Common myeloid progenitor, CD34-positive (primary cell): ENCODE data around the gene AUTS2.

Source experiments
- CTCF ChIA-PET: fragments of 350-600 bp; sonication (Branson Sonifier 250); formaldehyde crosslinking; loops from one replicate; lab custom pipeline; 2021; ENCODE audit warnings: antibody characterized with exemption; lab: Charles Lee
- POLR2A ChIA-PET: fragments of 350-600 bp; sonication (Branson Sonifier 250); formaldehyde crosslinking; loops from one replicate; lab custom pipeline; 2021; ENCODE audit warnings: antibody characterized with exemption; lab: Charles Lee
- DNase-seq, 3 donors: peaks; one replicate each; pipeline versions ENCODE4 v3.0.0 to v3.0.0-alpha.2; 2013
- H3K27ac ChIP-seq, 2 experiments: 1 replicate in 1 of 2; 2 replicates in 1 of 2; pipeline ENCODE4 v1.7.0; 2013; ENCODE audit warnings: inconsistent platforms in 2 of 2, low read length in 2 of 2, mild to moderate bottlenecking in 2 of 2, low read depth in 1 of 2, moderate library complexity in 1 of 2; ENCODE audit not compliant: severe bottlenecking in 2 of 2, insufficient read depth in 1 of 2, poor library complexity in 1 of 2
- H3K27me3 ChIP-seq, 5 experiments: replicated peaks in 2 of 5; 1 replicate in 3 of 5; 2 replicates in 2 of 5; pipeline versions ENCODE4 v1.6.1 to v1.7.0; 2013; ENCODE audit warnings: low read length in 4 of 5, mild to moderate bottlenecking in 2 of 5, moderate library complexity in 2 of 5, inconsistent platforms in 1 of 5; ENCODE audit not compliant: insufficient read depth in 5 of 5, control insufficient read depth in 4 of 5
- H3K36me3 ChIP-seq, 4 experiments: 1 replicate in 2 of 4; 2 replicates in 2 of 4; pipeline versions ENCODE4 v1.6.1 to v1.7.0; 2013; ENCODE audit warnings: low read length in 3 of 4, control low read depth in 1 of 4, mild to moderate bottlenecking in 1 of 4; ENCODE audit not compliant: control insufficient read depth in 4 of 4, insufficient read depth in 4 of 4
- H3K4me1 ChIP-seq, 4 experiments: 1 replicate in 3 of 4; 2 replicates in 1 of 4; pipeline versions ENCODE4 v1.6.1 to v1.7.1; 2013; ENCODE audit warnings: low read length in 3 of 4, mild to moderate bottlenecking in 3 of 4, control low read depth in 1 of 4, inconsistent platforms in 1 of 4, moderate library complexity in 1 of 4; ENCODE audit not compliant: control insufficient read depth in 4 of 4, insufficient read depth in 4 of 4; ENCODE audit errors: control extremely low read depth in 1 of 4
- H3K4me3 ChIP-seq, 7 experiments: 1 replicate in 4 of 7; 2 replicates in 3 of 7; pipeline versions ENCODE4 v1.5.1 to v1.7.0; 2013; ENCODE audit warnings: mild to moderate bottlenecking in 7 of 7, low read length in 6 of 7, moderate library complexity in 6 of 7, inconsistent platforms in 2 of 7, low read depth in 2 of 7, control low read depth in 1 of 7; ENCODE audit not compliant: insufficient read depth in 4 of 7, control insufficient read depth in 1 of 7; ENCODE audit errors: extremely low read depth in 1 of 7
- H3K9me3 ChIP-seq, 5 experiments: 1 replicate in 4 of 5; 2 replicates in 1 of 5; pipeline versions ENCODE4 v1.6.1 to v1.7.1; 2013; ENCODE audit warnings: low read length in 4 of 5, mild to moderate bottlenecking in 2 of 5, inconsistent platforms in 1 of 5, low read depth in 1 of 5, moderate library complexity in 1 of 5; ENCODE audit not compliant: control insufficient read depth in 4 of 5, insufficient read depth in 2 of 5; ENCODE audit errors: control extremely low read depth in 1 of 5
- WGBS: methylation state at CpG from one replicate; pipeline ENCODE4 v1.1.5; 2013; ENCODE audit not compliant: insufficient coverage; 5-methylcytosine and 5-hydroxymethylcytosine counted together

The AUTS2 gene

DNA sequence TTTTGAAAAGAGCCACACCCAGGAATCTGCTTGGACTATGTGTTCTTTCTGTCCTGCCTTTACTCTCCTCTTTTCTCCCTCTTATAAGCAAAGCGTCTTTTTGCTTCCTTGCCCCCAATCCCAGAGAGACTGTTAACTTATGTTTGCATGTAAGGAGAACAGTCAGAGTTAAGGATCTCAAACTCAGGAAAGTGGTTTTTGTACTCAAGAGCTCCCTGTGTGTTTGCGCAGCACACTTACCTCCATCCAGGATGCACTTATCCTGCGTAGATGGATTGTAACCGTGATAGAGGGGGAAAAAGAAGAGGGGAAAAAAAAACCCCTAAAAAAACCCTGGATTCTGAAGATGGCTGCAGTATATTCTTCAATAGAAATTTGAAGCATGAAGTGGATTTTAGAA, 228.9 kb downstream of the AUTS2 start:
- POLR2A ChIA-PET: interaction anchor here (0.7 kb wide), 1 partner anchor 537 kb away, joined by 8 read pairs; no protein-coding TSS in a partner anchor
- CTCF ChIA-PET: interaction anchor here (0.7 to 2.2 kb wide), 5 partner anchors 9 to 147 kb away, joined by 3 to 9 read pairs (median 3); no protein-coding TSS in a partner anchor

DNA sequence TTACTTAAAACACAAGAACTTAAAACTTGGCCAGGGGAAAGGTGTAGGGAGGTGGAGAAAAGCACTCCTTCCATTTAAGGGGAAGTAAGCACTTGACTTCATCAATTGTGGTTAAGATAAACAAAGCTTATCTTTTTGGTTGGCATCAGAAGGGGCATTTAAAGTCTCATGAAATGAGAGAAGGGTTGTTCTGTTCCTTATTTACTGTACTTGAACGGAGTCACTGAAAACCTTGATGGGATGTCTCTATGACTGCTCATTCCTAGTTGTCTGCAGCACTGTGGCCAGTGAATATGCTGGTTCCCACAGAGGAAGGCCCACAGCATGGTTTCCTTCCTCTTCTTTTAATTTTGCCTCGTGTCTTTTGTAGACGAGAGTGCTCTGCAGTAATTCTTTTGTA, 229.3 kb downstream of the AUTS2 start:
- ChIA-PET POLR2A (interaction anchor here (0.7 kb wide), 1 partner anchor 536 kb away, joined by 8 read pairs; no protein-coding TSS in a partner anchor), CTCF (interaction anchor here (0.7 to 2.2 kb wide), 5 partner anchors 10 to 147 kb away, joined by 3 to 9 read pairs (median 3); no protein-coding TSS in a partner anchor)
- Histone ChIP-seq H3K27me3 (no peaks in the 10 kb centered on the region), H3K4me3 (peak overlapping the region in 2 of 7 experiments; percentile 14 to 19), H3K36me3 (no peaks in the 10 kb centered on the region), H3K9me3 (no peaks in the 10 kb centered on the region), H3K27ac (no peak overlapping the region), H3K4me1 (peaks cover 15 to 44% (median 33%) of the 10 kb centered on the region in 4 experiments)
- peak; percentile 31 to 82 (median 71) for DNase-seq
- 0% methylated on average over 2 of the region's 3 CpGs for WGBS

More for the DNA sequence above, 228.9 kb downstream of the AUTS2 start:
- no peak for DNase-seq
- Histone ChIP-seq H3K27me3 (no peaks in the 10 kb centered on the region), H3K4me1 (peaks cover 15 to 44% (median 33%) of the 10 kb centered on the region in 4 experiments), H3K27ac (no peak overlapping the region), H3K4me3 (no peak overlapping the region), H3K36me3 (no peaks in the 10 kb centered on the region), H3K9me3 (no peaks in the 10 kb centered on the region)
- 60% methylated on average over 1 of the region's 4 CpGs for WGBS

DNA sequence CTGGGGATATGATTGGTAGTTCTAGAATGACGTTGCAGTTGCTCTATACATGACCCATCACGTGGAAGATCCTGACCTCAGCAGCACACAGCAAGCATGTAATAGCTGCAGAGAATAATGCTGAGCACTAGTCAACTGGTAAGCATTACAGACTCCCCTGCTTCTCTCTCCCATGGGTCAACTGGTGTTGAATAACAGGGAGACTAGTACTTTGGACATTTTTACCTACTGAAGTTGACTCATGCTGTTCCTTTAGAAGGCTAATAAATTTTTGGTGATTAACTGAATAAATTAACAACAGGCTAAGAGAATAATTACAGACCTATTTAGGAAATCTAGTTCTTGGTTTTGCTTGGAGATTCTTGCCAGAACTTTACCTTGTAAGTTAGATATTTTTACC, 234.1 kb downstream of the AUTS2 start:
- CTCF ChIA-PET: no interaction called here
- WGBS: no CpG with 5 or more reads among the region's 2 CpGs
- DNase-seq: no peak
- Histone ChIP-seq H3K27me3 (no peaks in the 10 kb centered on the region), H3K36me3 (no peaks in the 10 kb centered on the region), H3K27ac (no peak overlapping the region), H3K4me3 (no peak overlapping the region), H3K9me3 (no peaks in the 10 kb centered on the region), H3K4me1 (peaks cover 10 to 13% (median 11%) of the 10 kb centered on the region in 4 experiments)
- POLR2A ChIA-PET: no interaction called here

DNA sequence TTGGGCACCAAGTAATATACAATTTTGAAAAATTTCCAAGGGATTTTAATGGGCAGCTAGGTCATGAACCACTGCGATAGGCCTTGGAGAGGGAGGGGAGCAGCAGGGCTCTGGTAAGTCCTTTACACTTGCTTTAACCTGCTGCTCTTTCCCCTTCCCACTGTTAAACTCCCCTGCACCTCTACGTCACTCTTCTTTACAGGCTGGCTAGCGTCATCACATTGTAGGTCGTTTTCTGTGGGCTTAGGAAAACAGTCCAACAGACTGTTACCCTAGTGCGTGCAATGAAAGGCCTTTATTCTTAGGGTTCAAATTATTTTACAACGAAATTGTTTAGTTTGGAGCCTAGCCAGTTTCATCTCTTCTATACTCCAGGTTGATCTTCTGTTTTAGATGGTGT, 235.7 kb downstream of the AUTS2 start:
- DNase-seq: no peak
- Histone ChIP-seq H3K4me1 (no peaks in the 10 kb centered on the region), H3K36me3 (no peaks in the 10 kb centered on the region), H3K27ac (no peak overlapping the region), H3K9me3 (no peaks in the 10 kb centered on the region), H3K27me3 (no peaks in the 10 kb centered on the region), H3K4me3 (no peak overlapping the region)
- ChIA-PET POLR2A (no interaction called here), CTCF (no interaction called here)
- 94% methylated on average over 5 of the region's 6 CpGs for WGBS

DNA sequence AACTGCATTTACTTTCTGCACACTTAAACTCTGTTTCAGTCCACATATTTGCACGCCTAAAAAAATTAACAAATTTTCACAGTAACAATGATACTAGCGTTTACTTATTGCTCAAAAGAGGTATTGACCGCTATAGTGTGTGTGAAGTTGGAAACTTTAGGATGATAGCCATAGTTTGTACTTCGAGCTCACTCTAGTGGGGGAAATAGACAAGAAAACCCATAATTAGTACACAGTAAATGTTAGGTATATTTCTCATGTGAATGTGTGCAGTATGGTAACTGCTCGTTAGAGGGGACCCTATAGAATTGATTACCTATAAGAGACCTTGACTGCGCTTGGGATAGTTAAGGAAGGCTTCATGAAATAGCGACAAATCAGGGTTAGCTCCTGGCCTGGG, 238.4 kb downstream of the AUTS2 start:
- no peak overlapping the region for H3K27ac ChIP-seq
- ChIA-PET POLR2A (no interaction called here), CTCF (interaction anchor here (1.0 kb wide), 1 partner anchor 42 kb away, joined by 3 read pairs; no protein-coding TSS in a partner anchor)
- DNase-seq: no peak
- H3K9me3 ChIP-seq: no peaks in the 10 kb centered on the region
- H3K27me3 ChIP-seq: no peaks in the 10 kb centered on the region
- WGBS: 90% methylated on average over 3 of the region's 7 CpGs
- no peak overlapping the region for H3K4me3 ChIP-seq
- peaks cover 0 to 7% (median 2%) of the 10 kb centered on the region in 4 experiments for H3K4me1 ChIP-seq
- H3K36me3 ChIP-seq: no peaks in the 10 kb centered on the region

DNA sequence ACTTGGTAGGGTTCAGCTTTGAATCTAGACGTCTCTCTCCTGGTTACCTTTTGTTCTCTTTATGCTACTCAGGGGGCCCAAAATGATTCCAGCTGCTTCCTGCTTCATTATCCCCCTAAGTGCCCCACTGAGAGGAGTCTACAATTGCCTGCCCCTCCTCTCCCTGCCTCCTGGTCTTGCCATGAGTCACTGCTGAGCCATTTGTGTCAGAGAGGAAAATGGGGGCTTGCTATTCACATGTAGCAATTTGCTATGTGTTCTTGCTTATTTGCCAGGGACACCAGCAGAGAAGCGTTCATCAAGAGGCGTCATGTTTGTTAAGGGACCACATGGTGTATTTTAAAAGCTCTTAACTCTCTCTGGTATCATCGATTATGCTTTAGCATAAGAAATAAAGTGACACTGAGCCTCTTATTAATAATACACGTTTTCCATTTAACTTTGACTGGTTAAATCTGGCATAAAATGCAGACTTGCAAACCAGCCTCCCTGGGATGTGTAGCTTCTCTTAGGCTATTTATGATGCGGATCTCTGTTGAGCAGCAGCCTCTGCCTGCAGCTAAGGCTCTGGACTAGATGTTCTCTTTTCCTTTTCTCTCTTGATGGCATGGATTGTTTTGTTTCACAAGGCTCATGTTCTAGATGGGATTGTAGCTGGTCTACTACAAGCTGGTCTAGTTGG, 239.3 kb downstream of the AUTS2 start:
- Histone ChIP-seq H3K4me3 (no peak overlapping the region), H3K27me3 (no peaks in the 10 kb centered on the region), H3K36me3 (no peaks in the 10 kb centered on the region), H3K9me3 (no peaks in the 10 kb centered on the region), H3K27ac (no peak overlapping the region), H3K4me1 (peaks cover 0 to 7% (median 2%) of the 10 kb centered on the region in 4 experiments)
- CTCF ChIA-PET: interaction anchor here (1.0 to 2.3 kb wide), 3 partner anchors 11 to 42 kb away, joined by 3 to 9 read pairs (median 5); no protein-coding TSS in a partner anchor
- POLR2A ChIA-PET: no interaction called here
- peak in 1 of 3 donors; percentile 16 for DNase-seq
- WGBS: 97% methylated on average over 6 of the region's 6 CpGs

DNA sequence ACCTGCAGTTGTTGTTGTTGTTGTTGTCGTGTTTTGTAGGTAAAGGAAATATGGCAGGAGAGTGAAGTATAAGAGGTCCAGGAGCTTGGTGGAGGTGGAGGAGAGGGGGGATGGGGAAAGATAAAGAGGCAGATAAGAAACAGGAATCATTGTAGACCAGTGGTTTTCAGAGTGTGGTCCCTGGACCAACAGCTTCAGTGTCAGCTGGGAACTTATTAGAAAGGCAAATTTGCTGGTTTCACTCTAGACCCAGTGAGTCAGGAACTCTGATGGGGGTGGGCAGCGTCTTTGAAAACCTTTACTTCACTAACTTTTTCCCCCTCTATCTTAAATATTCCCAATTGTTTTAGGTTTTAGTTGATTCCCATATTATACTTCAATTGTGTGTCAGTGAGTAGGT, 241.5 kb downstream of the AUTS2 start:
- DNase-seq: no peak
- H3K9me3 ChIP-seq: no peaks in the 10 kb centered on the region
- no peak overlapping the region for H3K27ac ChIP-seq
- no peaks in the 10 kb centered on the region for H3K36me3 ChIP-seq
- H3K4me1 ChIP-seq: peaks cover 0 to 7% (median 3%) of the 10 kb centered on the region in 4 experiments
- H3K4me3 ChIP-seq: no peak overlapping the region
- POLR2A ChIA-PET: no interaction called here
- CTCF ChIA-PET: interaction anchor here (2.1 kb wide), 1 partner anchor 10 kb away, joined by 6 read pairs; no protein-coding TSS in a partner anchor
- WGBS: 100% methylated on average over 1 of the region's 2 CpGs
- H3K27me3 ChIP-seq: no peaks in the 10 kb centered on the region
